Measurements from ENCODE around the gene SREBF2.

Gene SREBF2

DNA sequence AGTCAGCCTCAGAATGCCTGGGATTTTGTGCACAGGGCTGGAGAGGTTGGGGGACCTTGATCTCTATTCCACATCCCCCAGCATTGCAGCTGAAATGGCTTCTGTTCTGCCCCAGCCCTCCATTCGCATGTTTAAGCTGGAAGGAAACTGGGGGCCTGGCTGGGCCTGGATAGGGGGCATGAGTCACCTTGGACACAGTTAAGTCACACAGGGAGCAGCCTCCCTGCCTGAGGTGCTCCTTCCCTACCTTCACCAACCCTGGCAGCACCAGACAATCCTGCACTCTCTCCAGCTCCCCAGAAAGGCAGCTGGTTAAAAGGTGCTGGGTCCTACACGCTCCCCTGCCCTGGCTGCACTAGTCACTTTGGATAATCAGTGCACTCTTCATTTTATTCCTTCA lies 119.8 kb downstream of the SREBF2 start:
- intact Hi-C loops (cut with DNase I), result no loop called here

More for the DNA sequence above, 119.8 kb downstream of the SREBF2 start:
- DNase-seq, result peak in 8 of 42 donors; percentile 32 to 64 (median 44)

Data from head of caudate nucleus (tissue), 42 donors.